HEK293T (cell line): ENCODE measurements around the gene DNAL4.

ENCODE experiments used
- CTCF ChIA-PET: fragments of 350-600 bp; formaldehyde crosslinking; extraction: SDS; loops from one replicate; lab custom pipeline; 2021; ENCODE audit warnings: antibody characterized with exemption, inconsistent platforms; lab: Yijun Ruan, JAX
- POLR2A ChIA-PET: fragments of 350-600 bp; formaldehyde crosslinking; extraction: SDS; loops from one replicate; lab custom pipeline; 2020; ENCODE audit warnings: antibody characterized with exemption, inconsistent platforms; lab: Yijun Ruan, JAX
- DNase-seq: peaks from one replicate; pipeline ENCODE4 v3.0.0; 2012; ENCODE audit warnings: mixed read lengths; ENCODE audit errors: extremely low spot score
- ARNT ChIP-seq: fragments of 450-650 bp; IDR thresholded peaks from 2 replicates; pipeline ENCODE4 v1.6.1; 2017; ENCODE audit warnings: mild to moderate bottlenecking
- BHLHE40 ChIP-seq: fragments of 450-650 bp; IDR thresholded peaks from 2 replicates; pipeline ENCODE4 v1.6.1; 2016; ENCODE audit warnings: mild to moderate bottlenecking, moderate library complexity, borderline replicate concordance
- CTBP1 ChIP-seq: fragments of 450-650 bp; IDR thresholded peaks from 2 replicates; pipeline ENCODE4 v1.6.1; 2016; ENCODE audit warnings: borderline replicate concordance
- ELF4 ChIP-seq: fragments of 450-650 bp; IDR thresholded peaks from 2 replicates; pipeline ENCODE4 v1.6.1; 2017; ENCODE audit warnings: antibody characterized with exemption
- FOXA1 ChIP-seq: fragments of 450-650 bp; IDR thresholded peaks from 2 replicates; pipeline ENCODE4 v1.6.1; 2016; ENCODE audit warnings: mild to moderate bottlenecking
- FOXK2 ChIP-seq: fragments of 450-650 bp; IDR thresholded peaks from 2 replicates; pipeline ENCODE4 v1.6.1; 2016; ENCODE audit warnings: mild to moderate bottlenecking
- FOXM1 ChIP-seq: fragments of 450-650 bp; IDR thresholded peaks from 2 replicates; pipeline ENCODE4 v1.6.1; 2017; ENCODE audit warnings: mild to moderate bottlenecking, borderline replicate concordance
- HDGF ChIP-seq: fragments of 450-650 bp; IDR thresholded peaks from 2 replicates; pipeline ENCODE4 v1.6.1; 2017; ENCODE audit warnings: antibody characterized with exemption, borderline replicate concordance
- L3MBTL2 ChIP-seq: fragments of 450-650 bp; conservative IDR thresholded peaks from 2 replicates; pipeline ENCODE4 v1.6.1; 2016; ENCODE audit warnings: mild to moderate bottlenecking
- LEF1 ChIP-seq: fragments of 450-650 bp; IDR thresholded peaks from 2 replicates; pipeline ENCODE4 v1.6.1; 2017; ENCODE audit warnings: mild to moderate bottlenecking, borderline replicate concordance
- NFRKB ChIP-seq: fragments of 450-650 bp; IDR thresholded peaks from 2 replicates; pipeline ENCODE4 v1.6.1; 2016; ENCODE audit warnings: mild to moderate bottlenecking, moderate library complexity
- SP1 ChIP-seq: fragments of 450-650 bp; IDR thresholded peaks from 2 replicates; pipeline ENCODE4 v1.6.1; 2017
- SUZ12 ChIP-seq: fragments of 450-650 bp; IDR thresholded peaks from 2 replicates; pipeline ENCODE4 v1.6.1; 2016; ENCODE audit warnings: mild to moderate bottlenecking
- TARDBP ChIP-seq: fragments of 450-650 bp; IDR thresholded peaks from 2 replicates; pipeline ENCODE4 v1.6.1; 2016
- ZNF384 ChIP-seq: fragments of 450-650 bp; IDR thresholded peaks from 2 replicates; pipeline ENCODE4 v1.6.1; 2016
- TF ChIP-seq, protein P1 (sequence below): fragments of 450-650 bp; IDR thresholded peaks from 2 replicates; pipeline ENCODE4 v1.6.1; 2016

Gene DNAL4

DNA sequence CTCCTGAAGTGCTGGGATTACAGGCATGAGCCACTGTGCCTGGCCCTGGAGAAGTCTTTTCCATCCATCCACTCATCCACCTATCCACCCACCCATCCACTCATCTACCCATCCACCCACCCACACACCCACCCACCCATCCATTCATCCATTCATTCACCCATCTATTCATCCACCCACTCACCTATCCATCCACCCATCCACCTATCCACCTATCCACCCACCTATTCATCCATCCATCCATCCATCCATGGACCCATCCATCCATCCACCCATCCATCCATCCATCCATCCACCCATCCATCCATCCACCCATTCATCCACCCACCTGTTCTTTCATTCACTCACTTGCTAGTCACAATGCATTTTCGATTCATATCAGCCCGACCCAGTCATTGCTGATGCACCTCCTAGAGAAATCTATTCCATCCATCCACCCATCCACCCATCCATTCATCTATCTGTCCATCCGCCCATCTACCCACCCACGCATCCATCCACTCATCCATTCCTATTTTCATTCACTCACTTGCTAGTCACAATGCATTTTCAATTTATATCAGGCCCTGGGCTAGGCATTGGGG lies 20.5 kb downstream of the DNAL4 start:
- no peak for TF ChIP-seq ARNT
- TF ChIP-seq FOXA1: no peak
- TF ChIP-seq, protein P1, sequence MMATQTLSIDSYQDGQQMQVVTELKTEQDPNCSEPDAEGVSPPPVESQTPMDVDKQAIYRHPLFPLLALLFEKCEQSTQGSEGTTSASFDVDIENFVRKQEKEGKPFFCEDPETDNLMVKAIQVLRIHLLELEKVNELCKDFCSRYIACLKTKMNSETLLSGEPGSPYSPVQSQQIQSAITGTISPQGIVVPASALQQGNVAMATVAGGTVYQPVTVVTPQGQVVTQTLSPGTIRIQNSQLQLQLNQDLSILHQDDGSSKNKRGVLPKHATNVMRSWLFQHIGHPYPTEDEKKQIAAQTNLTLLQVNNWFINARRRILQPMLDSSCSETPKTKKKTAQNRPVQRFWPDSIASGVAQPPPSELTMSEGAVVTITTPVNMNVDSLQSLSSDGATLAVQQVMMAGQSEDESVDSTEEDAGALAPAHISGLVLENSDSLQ: no peak
- DNase-seq: no peak
- POLR2A ChIA-PET: no interaction called here
- CTCF ChIA-PET: no interaction called here

DNA sequence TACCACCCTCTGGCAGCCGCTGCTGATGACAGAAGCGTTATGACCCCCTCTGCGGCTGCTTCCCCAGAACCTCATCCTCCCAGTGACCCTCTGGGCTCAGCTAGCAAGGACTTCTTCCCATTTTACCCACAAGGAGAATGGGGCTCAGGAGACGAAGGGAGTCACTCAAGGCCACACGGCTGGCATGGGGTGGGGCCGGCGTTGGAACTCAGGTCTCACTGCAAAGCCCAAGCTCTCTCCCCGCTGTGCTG lies 21.4 kb downstream of the DNAL4 start:
- TF ChIP-seq SP1 (no peak), NFRKB (no peak), LEF1 (no peak), ARNT (no peak), L3MBTL2 (no peak), TARDBP (no peak), ZNF384 (no peak)
- TF ChIP-seq, protein P1: no peak
- no peak for DNase-seq
- ChIA-PET POLR2A (no interaction called here), CTCF (no interaction called here)

GRCh38 chr22:38770257-38770949 lies 23.5 kb downstream of the DNAL4 start:
- TF ChIP-seq ELF4 (no peak), CTBP1 (no peak), HDGF (no peak), ZNF384 (no peak), TARDBP (no peak), SP1 (no peak), BHLHE40 (no peak), FOXA1 (no peak), FOXM1 (no peak)
- ChIA-PET CTCF (interaction anchor here (1.5 to 2.5 kb wide), 5 partner anchors 17 to 100 kb away, joined by 3 to 13 read pairs (median 4); partner anchors contain the start of gene DNAL4), POLR2A (interaction anchor here (0.6 to 2.8 kb wide), 4 partner anchors 23 to 102 kb away, joined by 3 to 9 read pairs (median 3); partner anchors contain the start of genes CBX6 and DNAL4)
- no peak for DNase-seq

DNA sequence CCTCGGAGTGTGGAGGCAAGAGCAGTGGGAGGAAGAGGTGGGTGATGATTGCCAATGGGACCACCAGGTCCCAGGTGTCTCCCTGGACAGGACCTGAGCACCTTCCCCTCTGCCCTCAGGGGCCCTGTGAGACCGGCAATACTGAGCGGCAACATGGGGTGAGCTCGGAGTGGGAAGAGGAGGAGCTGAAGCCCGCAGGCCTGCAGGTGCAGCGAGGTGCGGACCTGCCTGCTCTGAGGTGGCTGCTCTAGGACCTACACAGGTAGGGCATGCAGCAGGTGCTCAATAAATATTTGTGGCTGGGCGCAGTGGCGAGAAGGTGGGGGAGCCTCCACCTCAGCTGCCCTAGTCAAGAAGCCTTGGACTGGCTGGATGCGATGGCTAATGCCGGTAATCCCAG lies 25.9 kb downstream of the DNAL4 start:
- POLR2A ChIA-PET: interaction anchor here (0.6 to 2.8 kb wide), 7 partner anchors 9 to 103 kb away, joined by 3 to 9 read pairs (median 5); partner anchors contain the start of genes DNAL4 and NPTXR
- TF ChIP-seq TARDBP (no peak), SUZ12 (no peak), HDGF (no peak), ARNT (no peak), FOXA1 (no peak), NFRKB (no peak), LEF1 (no peak), SP1 (no peak), BHLHE40 (no peak), L3MBTL2 (no peak), ELF4 (no peak)
- TF ChIP-seq, protein P1: no peak
- CTCF ChIA-PET: interaction anchor here (1.4 to 4.0 kb wide), 9 partner anchors 10 to 235 kb away, joined by 3 to 43 read pairs (median 9); partner anchors contain the start of gene SUN2
- DNase-seq: no peak

DNA sequence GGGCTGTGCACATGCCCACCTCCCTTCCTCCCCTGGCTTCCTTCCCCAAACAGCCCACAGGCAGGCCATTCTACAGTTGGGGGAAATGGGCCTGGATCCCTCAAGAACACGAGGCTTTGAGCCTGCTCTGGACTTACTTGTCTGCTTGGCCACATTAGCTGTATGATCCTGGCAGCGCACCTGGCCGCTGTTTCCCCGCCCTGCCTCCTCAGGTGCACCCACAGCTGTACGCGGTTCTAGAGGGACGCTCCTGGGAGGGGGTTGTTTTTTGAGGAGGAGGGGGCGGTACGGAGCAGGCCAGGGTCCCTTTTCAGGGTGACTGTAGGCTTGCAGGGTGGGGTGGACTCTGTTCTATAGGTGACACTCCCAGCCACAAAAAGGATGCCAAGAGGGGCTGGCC lies 26.6 kb downstream of the DNAL4 start:
- POLR2A ChIA-PET: interaction anchor here (0.7 to 2.2 kb wide), 4 partner anchors 11 to 103 kb away, joined by 3 to 7 read pairs (median 4); partner anchors contain the start of gene NPTXR

More for the DNA sequence above, 26.6 kb downstream of the DNAL4 start:
- TF ChIP-seq FOXM1: no peak
- TF ChIP-seq TARDBP: no peak
- TF ChIP-seq LEF1: no peak
- no peak for TF ChIP-seq ELF4
- TF ChIP-seq, protein P1: no peak
- TF ChIP-seq BHLHE40: no peak
- no peak for TF ChIP-seq SP1
- no peak for TF ChIP-seq FOXK2
- DNase-seq: no peak
- CTCF ChIA-PET: interaction anchor here (1.7 to 4.0 kb wide), 4 partner anchors 9 to 236 kb away, joined by 4 to 43 read pairs (median 12); partner anchors contain the start of gene SUN2
